Nephron (organoid): ENCODE measurements around the gene CHD1.

ENCODE experiments used
- H3K27ac Mint-ChIP-seq, 3 experiments: 2 replicates each; pipeline ENCODE4 v1.8.0; 2020; ENCODE audit warnings: mixed read lengths in 3 of 3, mild to moderate bottlenecking in 2 of 3, moderate library complexity in 1 of 3
- H3K27me3 Mint-ChIP-seq: 2 replicates; pipeline ENCODE4 v1.8.0; 2021; ENCODE audit warnings: low read depth, mild to moderate bottlenecking, moderate library complexity, mixed read lengths
- H3K36me3 Mint-ChIP-seq: 2 replicates; pipeline ENCODE4 v1.8.0; 2020; ENCODE audit warnings: low read depth, mixed read lengths
- H3K4me1 Mint-ChIP-seq: 2 replicates; pipeline ENCODE4 v1.8.0; 2020; ENCODE audit warnings: mixed read lengths
- H3K4me3 Mint-ChIP-seq, 3 experiments: 2 replicates each; pipeline ENCODE4 v1.8.0; 2020; ENCODE audit warnings: mild to moderate bottlenecking in 3 of 3, mixed read lengths in 3 of 3, moderate library complexity in 2 of 3
- H3K9me3 Mint-ChIP-seq: 2 replicates; pipeline ENCODE4 v1.8.0; 2020; ENCODE audit warnings: mixed read lengths
- CTCF ChIP-seq, 3 experiments: fragments of 200-600 bp; sonication (generic); IDR thresholded peaks; one replicate each; pipeline ENCODE4 v1.5.0; 2021; ENCODE audit warnings: antibody characterized with exemption in 3 of 3; ENCODE audit not compliant: unreplicated experiment in 3 of 3

CHD1 gene

GRCh38 chr5:98941131-98941883 is 12.5 kb upstream of the CHD1 start:
- no peak for TF ChIP-seq CTCF (IDR thresholded peaks at IDR 0.05; ENCODE audit: unreplicated experiment in 3 of 3)
- Mint-ChIP-seq H3K4me1 (peaks cover 30% of the 10 kb centered on the region), H3K4me3 (no peak overlapping the region), H3K9me3 (no peaks in the 10 kb centered on the region), H3K27ac (no peak overlapping the region), H3K36me3 (no peaks in the 10 kb centered on the region), H3K27me3 (no peaks in the 10 kb centered on the region)

- Mint-ChIP-seq H3K4me3 (no peak overlapping the region), H3K9me3 (no peaks in the 10 kb centered on the region), H3K36me3 (no peaks in the 10 kb centered on the region), H3K27me3 (no peaks in the 10 kb centered on the region), H3K4me1 (peaks cover 30% of the 10 kb centered on the region), H3K27ac (peak overlapping the region; percentile 15 to 71 (median 45))
- no peak for TF ChIP-seq CTCF (IDR thresholded peaks at IDR 0.05; ENCODE audit: unreplicated experiment in 3 of 3)
Observed at GRCh38 chr5:98940581-98940980, 11.8 kb upstream of the CHD1 start.

- TF ChIP-seq CTCF (IDR thresholded peaks at IDR 0.05; ENCODE audit: unreplicated experiment in 3 of 3), result no peak
- Mint-ChIP-seq H3K27ac (no peak overlapping the region), H3K4me1 (peaks cover 30% of the 10 kb centered on the region), H3K27me3 (no peaks in the 10 kb centered on the region), H3K4me3 (no peak overlapping the region), H3K9me3 (no peaks in the 10 kb centered on the region), H3K36me3 (no peaks in the 10 kb centered on the region)
Observed at GRCh38 chr5:98938464-98938863, 9.7 kb upstream of the CHD1 start.

- no peak for TF ChIP-seq CTCF (IDR thresholded peaks at IDR 0.05; ENCODE audit: unreplicated experiment in 3 of 3)
- peaks cover 25% of the 10 kb centered on the region for H3K4me1 Mint-ChIP-seq
- H3K27me3 Mint-ChIP-seq, result no peaks in the 10 kb centered on the region
- H3K27ac Mint-ChIP-seq, result no peak overlapping the region
- no peak overlapping the region for H3K4me3 Mint-ChIP-seq
- H3K9me3 Mint-ChIP-seq, result no peaks in the 10 kb centered on the region
- no peaks in the 10 kb centered on the region for H3K36me3 Mint-ChIP-seq
Observed at GRCh38 chr5:98936948-98937715, 8.3 kb upstream of the CHD1 start.

- Mint-ChIP-seq H3K9me3 (no peaks in the 10 kb centered on the region), H3K4me3 (no peak overlapping the region), H3K36me3 (no peaks in the 10 kb centered on the region), H3K27me3 (no peaks in the 10 kb centered on the region), H3K4me1 (peaks cover 23% of the 10 kb centered on the region), H3K27ac (no peak overlapping the region)
- no peak for TF ChIP-seq CTCF (IDR thresholded peaks at IDR 0.05; ENCODE audit: unreplicated experiment in 3 of 3)
Observed at GRCh38 chr5:98935206-98935605, 6.4 kb upstream of the CHD1 start.
